K562 (cell line): ENCODE measurements around the gene KIF15. TPM values are rescaled to one million over a fixed set of nuclear protein-coding genes. Genes with fewer than 3 reads are reported as not detected.

Source experiments
- AFF1 ChIP-seq, 2 experiments: fragments of 450-650 bp; IDR thresholded peaks; 2 replicates each; pipeline ENCODE4 v1.6.1; 2018; ENCODE audit warnings: mild to moderate bottlenecking in 2 of 2, low read depth in 1 of 2; ENCODE audit not compliant: partially characterized antibody in 2 of 2
- CGGBP1 ChIP-seq: fragments of 250-450 bp; sonication (Bioruptor Pico); IDR thresholded peaks from 2 replicates; pipeline ENCODE4 v1.9.0; 2021; ENCODE audit warnings: mild to moderate bottlenecking
- DEAF1 ChIP-seq: fragments of 450-650 bp; formaldehyde crosslinking; IDR thresholded peaks from 2 replicates; pipeline ENCODE4 v1.4.0; 2020; ENCODE audit warnings: mild to moderate bottlenecking, moderate library complexity
- ELF1 ChIP-seq: fragments of 200-800 bp; sonication (Bioruptor generic); IDR thresholded peaks from 2 replicates; pipeline ENCODE4 v1.6.1; 2016; ENCODE audit warnings: missing genetic modification characterization, missing compliant biosample characterization
- FOXP4 ChIP-seq: sonication (generic); formaldehyde crosslinking; IDR thresholded peaks from 2 replicates; pipeline ENCODE4 v1.8.0; 2022; ENCODE audit warnings: mild to moderate bottlenecking, missing genetic modification reagents, borderline replicate concordance
- GTF2E2 ChIP-seq: fragments of 200-800 bp; sonication (Bioruptor generic); IDR thresholded peaks from 2 replicates; pipeline ENCODE4 v1.6.1; 2016; ENCODE audit warnings: missing genetic modification characterization, missing compliant biosample characterization
- POLR2G ChIP-seq: fragments of 200-400 bp; formaldehyde crosslinking; IDR thresholded peaks from 2 replicates; pipeline ENCODE4 v1.6.1; 2017; ENCODE audit warnings: low read depth, mild to moderate bottlenecking, antibody characterized with exemption, low read length, moderate library complexity
- POU5F1 ChIP-seq: fragments of 150-350 bp; IDR thresholded peaks from 2 replicates; pipeline ENCODE4 v1.6.1; 2014; ENCODE audit warnings: borderline replicate concordance, low read length, low read depth, mild to moderate bottlenecking; ENCODE audit not compliant: partially characterized antibody
- TBP ChIP-seq: optimal IDR thresholded peaks from 2 replicates; pipeline ENCODE3; 2011; ENCODE audit warnings: low read depth, low read length, improper control_type of control experiment
- UBTF ChIP-seq, 2 experiments: IDR thresholded peaks; 2 replicates each; pipeline ENCODE4 v1.6.1; 2012; ENCODE audit warnings: improper control_type of control experiment in 2 of 2, low read depth in 2 of 2, low read length in 2 of 2, borderline replicate concordance in 1 of 2
- ZBTB2 ChIP-seq: fragments of 450-650 bp; IDR thresholded peaks from 2 replicates; pipeline ENCODE4 v1.6.1; 2016; ENCODE audit warnings: antibody characterized with exemption
- ZFP1 ChIP-seq: fragments of 450-650 bp; formaldehyde crosslinking; IDR thresholded peaks from 2 replicates; pipeline ENCODE4 v1.4.0; 2020; ENCODE audit warnings: mild to moderate bottlenecking, mixed read lengths
- ZNF174 ChIP-seq: fragments of 250-450 bp; sonication (Bioruptor Pico); IDR thresholded peaks from 2 replicates; pipeline ENCODE4 v1.4.0; 2020; ENCODE audit warnings: mild to moderate bottlenecking
- ZNF282 ChIP-seq: sonication (generic); formaldehyde crosslinking; IDR thresholded peaks from 2 replicates; pipeline ENCODE4 v1.8.1; 2023; ENCODE audit warnings: missing genetic modification reagents
- polyA plus RNA-seq, 8 experiments: library from polyadenylated mRNA; depleted of rRNA in 4 of 8; stranded (reverse) in 5 of 8; unstranded in 3 of 8; fragments of >200 nt; fragmentation: Nextera tagmentation in 2 of 8; fragmentation: Illumina TruSeq in 1 of 8; extraction: Ambion mirVana in 2 of 8; extraction: Trizol in 1 of 8; gene quantifications; 2 replicates each; pipeline versions ENCODE4 v1.2.1 to v1.2.3, GENCODE V29; 2011 to 2014; ENCODE audit warnings: inconsistent platforms in 1 of 8, missing spikeins in 1 of 8
- total RNA-seq, 7 experiments: library from RNA; depleted of rRNA in 6 of 7; stranded (reverse); fragments of >200 nt in 6 of 7; fragmentation: Illumina TruSeq in 2 of 7; extraction: Trizol in 2 of 7; gene quantifications; 2 replicates each; pipeline versions ENCODE4 v1.2.1 to v1.2.3, GENCODE V29; 2011 to 2021; ENCODE audit warnings: low replicate concordance in 1 of 7

Gene KIF15
- total and polyA plus RNA-seq, 9 of the 15 experiments (the other 6 are each of a cell fraction or from before 2014, with no cell fraction given): 9.0 to 45.9 (median 26.0) TPM

- peak; percentile 79 for TF ChIP-seq ZBTB2
- TF ChIP-seq UBTF (IDR thresholded peaks at IDR 0.05; ENCODE audit: borderline replicate concordance in 1 of 2, low read depth in 2 of 2, low read length in 2 of 2): no peak
- peak; percentile 79; the same call in 1 of the 2 replicates for TF ChIP-seq GTF2E2 (tag)
- TF ChIP-seq ZNF282: no peak
- TF ChIP-seq AFF1 (IDR thresholded peaks at IDR 0.05; ENCODE audit: low read depth in 1 of 2, partially characterized antibody in 2 of 2): no peak
- peak; percentile 80 for TF ChIP-seq ELF1 (tag)
- TF ChIP-seq POU5F1: no peak
- TF ChIP-seq CGGBP1 (CRISPR knock-in tag): no peak
- TF ChIP-seq TBP: peak; percentile 88
- TF ChIP-seq ZNF174 (CRISPR knock-in tag): no peak
- TF ChIP-seq POLR2G: peak; percentile 100
- no peak for TF ChIP-seq DEAF1 (CRISPR knock-in tag)
- no peak for TF ChIP-seq ZFP1
- TF ChIP-seq FOXP4: 0 out of 2 replicates have a peak, but pooled peaks have one; percentile 14
These were observed at the start of gene KIF15, which contains the start of gene KIAA1143 (continued) for GRCh38 chr3:44761424-44762169.
